ENCODE data around the gene AAK1. TPM values are rescaled to one million over a fixed set of nuclear protein-coding genes. Genes with fewer than 3 reads are reported as not detected.

The AAK1 gene
- total and polyA plus RNA-seq, 8 donors: 12.9 to 115 (median 66.8) TPM

- H3K4me1 ChIP-seq: peaks cover 0 to 35% (median 17%) of the 10 kb centered on the region in 4 donors
- peak in 1 of 2 donors; percentile 64 for DNase-seq
- intact Hi-C loops (cut with DNase I; ENCODE audit: low total_unique reads): no loop called here
- H3K27me3 ChIP-seq: no peaks in the 10 kb centered on the region
- no peak overlapping the region for H3K4me3 ChIP-seq
- H3K27ac ChIP-seq: peak overlapping the region in 2 of 5 donors; percentile 23 to 30
- H3K36me3 ChIP-seq: peaks cover 12 to 28% (median 24%) of the 10 kb centered on the region in 4 donors
- no peaks in the 10 kb centered on the region for H3K9me3 ChIP-seq
- 64 to 85% (median 68%) methylated on average over 3 of the region's 3 CpGs for WGBS, 5 donors
- no peak for TF ChIP-seq CTCF (IDR thresholded peaks at IDR 0.05)
- no peak for TF ChIP-seq POLR2A (IDR thresholded peaks at IDR 0.05)
- no peak for TF ChIP-seq POLR2AphosphoS5 (IDR thresholded peaks at IDR 0.05)
- TF ChIP-seq EP300 (IDR thresholded peaks at IDR 0.05): no peak
Observed at GRCh38 chr2:69469375-69469774, 174.2 kb downstream of the AAK1 start.

GRCh38 chr2:69466728-69467127 lies 176.8 kb downstream of the AAK1 start:
- Histone ChIP-seq H3K36me3 (peaks cover 12 to 30% (median 24%) of the 10 kb centered on the region in 4 donors), H3K27me3 (no peaks in the 10 kb centered on the region), H3K4me1 (peaks cover 0 to 17% (median 14%) of the 10 kb centered on the region in 4 donors), H3K4me3 (no peak overlapping the region), H3K27ac (no peak overlapping the region), H3K9me3 (no peaks in the 10 kb centered on the region)
- intact Hi-C loops (cut with DNase I; ENCODE audit: low total_unique reads): no loop called here
- no peak for TF ChIP-seq POLR2AphosphoS5 (IDR thresholded peaks at IDR 0.05)
- TF ChIP-seq POLR2A (IDR thresholded peaks at IDR 0.05): no peak
- no peak for TF ChIP-seq CTCF (IDR thresholded peaks at IDR 0.05)
- DNase-seq: no peak
- 91 to 97% (median 94%) methylated on average over 8 of the region's 8 CpGs for WGBS, 5 donors

- Histone ChIP-seq H3K4me3 (no peak overlapping the region), H3K27me3 (no peaks in the 10 kb centered on the region), H3K4me1 (peaks cover 0 to 9% (median 7%) of the 10 kb centered on the region in 4 donors), H3K9me3 (no peaks in the 10 kb centered on the region), H3K27ac (peak overlapping the region in 3 of 5 donors; percentile 18 to 34 (median 30)), H3K36me3 (peaks cover 12 to 30% (median 24%) of the 10 kb centered on the region in 4 donors)
- intact Hi-C loops (cut with DNase I; ENCODE audit: low total_unique reads): no loop called here
- DNase-seq: peak in 1 of 2 donors; percentile 50
- WGBS, 5 donors: 84 to 94% (median 90%) methylated on average over 13 to 14 of the region's 14 CpGs
- TF ChIP-seq EP300 (IDR thresholded peaks at IDR 0.05): no peak
- no peak for TF ChIP-seq POLR2A (IDR thresholded peaks at IDR 0.05)
- TF ChIP-seq POLR2AphosphoS5 (IDR thresholded peaks at IDR 0.05): no peak
- no peak for TF ChIP-seq CTCF (IDR thresholded peaks at IDR 0.05)
Observed at GRCh38 chr2:69465513-69466456, 177.8 kb downstream of the AAK1 start.

GRCh38 chr2:69464575-69464974 lies 179.0 kb downstream of the AAK1 start:
- Histone ChIP-seq H3K27me3 (no peaks in the 10 kb centered on the region), H3K36me3 (peaks cover 12 to 30% (median 24%) of the 10 kb centered on the region in 4 donors), H3K27ac (peak overlapping the region in 1 of 5 donors; percentile 30), H3K4me3 (no peak overlapping the region), H3K9me3 (no peaks in the 10 kb centered on the region), H3K4me1 (peaks cover 0 to 8% (median 3%) of the 10 kb centered on the region in 4 donors)
- TF ChIP-seq POLR2AphosphoS5 (IDR thresholded peaks at IDR 0.05): no peak
- intact Hi-C loops (cut with DNase I; ENCODE audit: low total_unique reads): no loop called here
- 74 to 83% (median 79%) methylated on average over 3 of the region's 3 CpGs for WGBS, 5 donors
- peak in 1 of 2 donors; percentile 67 for DNase-seq

Data from stomach (tissue), 9 donors.